CD4-positive, alpha-beta T cell treated with Interleukin-15 for 1 hour (primary cell): Measurements from ENCODE around the gene CSPG4.
"Not testable (repeated sequence)": the region's sequence is repeated elsewhere in the genome, so short reads cannot be mapped to it uniquely, and the experiment has no call there.

Experiments used
- DNase-seq: peaks from one replicate; pipeline ENCODE4 v3.0.0-alpha.2; 2020

The CSPG4 gene

GRCh38 chr15:75704263-75704615 lies 8.4 kb downstream of the CSPG4 start:
- DNase-seq = no peak

- not testable (repeated sequence) for DNase-seq
These were observed 9.0 kb downstream of the CSPG4 start for GRCh38 chr15:75703440-75704262.

GRCh38 chr15:75702436-75702835 lies 10.2 kb downstream of the CSPG4 start:
- DNase-seq = no peak

GRCh38 chr15:75701071-75702003 lies 11.3 kb downstream of the CSPG4 start:
- not testable (repeated sequence) for DNase-seq

GRCh38 chr15:75699961-75700874 lies 12.4 kb downstream of the CSPG4 start:
- DNase-seq = peak; percentile 66

GRCh38 chr15:75699517-75699916 lies 13.1 kb downstream of the CSPG4 start:
- DNase-seq = not testable (repeated sequence)

GRCh38 chr15:75697974-75698747 lies 14.5 kb downstream of the CSPG4 start:
- DNase-seq = not testable (repeated sequence)

GRCh38 chr15:75697523-75697922 lies 15.1 kb downstream of the CSPG4 start:
- no peak for DNase-seq

- no peak for DNase-seq
These were observed 15.8 kb downstream of the CSPG4 start for GRCh38 chr15:75696854-75697259.

- DNase-seq = peak; percentile 39
These were observed 16.3 kb downstream of the CSPG4 start for GRCh38 chr15:75696311-75696720.

- no peak for DNase-seq
These were observed 16.9 kb downstream of the CSPG4 start for GRCh38 chr15:75695634-75696310.

GRCh38 chr15:75695220-75695619 lies 17.4 kb downstream of the CSPG4 start:
- DNase-seq = peak; percentile 21

GRCh38 chr15:75694241-75695182 lies 18.1 kb downstream of the CSPG4 start:
- no peak for DNase-seq

- DNase-seq = no peak
These were observed 19.0 kb downstream of the CSPG4 start for GRCh38 chr15:75693501-75694240.

- not testable (repeated sequence) for DNase-seq
These were observed 19.6 kb downstream of the CSPG4 start for GRCh38 chr15:75693028-75693427.

GRCh38 chr15:75692311-75692710 lies 20.3 kb downstream of the CSPG4 start:
- not testable (repeated sequence) for DNase-seq

GRCh38 chr15:75689429-75689828 lies 23.2 kb downstream of the CSPG4 start:
- DNase-seq = not testable (repeated sequence)

GRCh38 chr15:75688831-75689230 lies 23.8 kb downstream of the CSPG4 start:
- no peak for DNase-seq

GRCh38 chr15:75688278-75688557 lies 24.4 kb downstream of the CSPG4 start:
- no peak for DNase-seq
